Smooth muscle cell (in vitro differentiated cells): ENCODE measurements around the gene WDR59. TPM values are rescaled to one million over a fixed set of nuclear protein-coding genes. Genes with fewer than 3 reads are reported as not detected.

Experiments used
- DNase-seq: peaks from one replicate; lab custom pipeline; 2025; ENCODE audit not compliant: unreplicated experiment; lab: John Stamatoyannopoulos, UW
- H2AFZ ChIP-seq: fragments of 200-600 bp; sonication (generic); 2 replicates; pipeline ENCODE4 v1.6.0; 2016; ENCODE audit warnings: antibody characterized with exemption, low read depth, mild to moderate bottlenecking
- H3F3A ChIP-seq: fragments of 200-600 bp; sonication (generic); 2 replicates; pipeline ENCODE4 v1.6.0; 2017; ENCODE audit warnings: antibody characterized with exemption, low read depth
- H3K27ac ChIP-seq: fragments of 200-600 bp; sonication (generic); 2 replicates; pipeline ENCODE4 v1.5.1; 2016; ENCODE audit warnings: low read depth, mild to moderate bottlenecking
- H3K27me3 ChIP-seq: fragments of 200-600 bp; sonication (generic); 2 replicates; pipeline ENCODE4 v1.6.1; 2016; ENCODE audit warnings: low read depth, mild to moderate bottlenecking
- H3K36me3 ChIP-seq: fragments of 200-600 bp; sonication (generic); 2 replicates; pipeline ENCODE4 v1.5.1; 2016; ENCODE audit warnings: low read depth
- H3K4me1 ChIP-seq: fragments of 200-600 bp; sonication (generic); 2 replicates; pipeline ENCODE4 v1.5.1; 2016; ENCODE audit warnings: low read depth
- H3K4me2 ChIP-seq: fragments of 200-600 bp; sonication (generic); 2 replicates; pipeline ENCODE4 v1.6.0; 2016; ENCODE audit warnings: mild to moderate bottlenecking
- H3K4me3 ChIP-seq: fragments of 200-600 bp; sonication (generic); 2 replicates; pipeline ENCODE4 v1.5.1; 2016; ENCODE audit warnings: mild to moderate bottlenecking
- H3K79me2 ChIP-seq: fragments of 200-600 bp; sonication (generic); 2 replicates; pipeline ENCODE4 v1.6.0; 2016; ENCODE audit warnings: low read depth, mild to moderate bottlenecking
- H3K9ac ChIP-seq: fragments of 200-600 bp; sonication (generic); 2 replicates; pipeline ENCODE4 v1.6.0; 2016; ENCODE audit warnings: low read depth
- H3K9me3 ChIP-seq: fragments of 200-600 bp; sonication (generic); replicated peaks from 2 replicates; pipeline ENCODE4 v1.5.1; 2016; ENCODE audit warnings: low read depth
- H4K20me1 ChIP-seq: fragments of 200-600 bp; sonication (generic); 2 replicates; pipeline ENCODE4 v1.6.0; 2016; ENCODE audit warnings: low read depth
- WGBS: methylation state at CpG from one replicate; pipeline ENCODE4 v1.1.7; 2016; ENCODE audit warnings: low lambda C conversion rate; 5-methylcytosine and 5-hydroxymethylcytosine counted together
- polyA plus RNA-seq: library from polyadenylated mRNA; unstranded; fragments of >200 nt; fragmentation: Nextera tagmentation; extraction: Ambion mirVana; gene quantifications from 2 replicates; pipeline ENCODE4 v1.2.1, GENCODE V29; 2016
- total RNA-seq: library from RNA; depleted of rRNA; stranded (reverse); fragments of >200 nt; gene quantifications from 2 replicates; pipeline ENCODE4 v1.2.3, GENCODE V29; 2014
- TF ChIP-seq, protein P1 (sequence below): fragments of 200-600 bp; sonication (generic); IDR thresholded peaks from 2 replicates; pipeline ENCODE4 v1.5.1; 2017; ENCODE audit warnings: borderline replicate concordance, mild to moderate bottlenecking, antibody characterized with exemption; ENCODE audit not compliant: insufficient read depth, poor library complexity, severe bottlenecking

The WDR59 gene
- total and polyA plus RNA-seq, 2 experiments from 2014 or later, result 14.3 to 19.2 TPM

GRCh38 chr16:74841904-74842303 is 143.0 kb downstream of the WDR59 start:
- TF ChIP-seq, protein P1, sequence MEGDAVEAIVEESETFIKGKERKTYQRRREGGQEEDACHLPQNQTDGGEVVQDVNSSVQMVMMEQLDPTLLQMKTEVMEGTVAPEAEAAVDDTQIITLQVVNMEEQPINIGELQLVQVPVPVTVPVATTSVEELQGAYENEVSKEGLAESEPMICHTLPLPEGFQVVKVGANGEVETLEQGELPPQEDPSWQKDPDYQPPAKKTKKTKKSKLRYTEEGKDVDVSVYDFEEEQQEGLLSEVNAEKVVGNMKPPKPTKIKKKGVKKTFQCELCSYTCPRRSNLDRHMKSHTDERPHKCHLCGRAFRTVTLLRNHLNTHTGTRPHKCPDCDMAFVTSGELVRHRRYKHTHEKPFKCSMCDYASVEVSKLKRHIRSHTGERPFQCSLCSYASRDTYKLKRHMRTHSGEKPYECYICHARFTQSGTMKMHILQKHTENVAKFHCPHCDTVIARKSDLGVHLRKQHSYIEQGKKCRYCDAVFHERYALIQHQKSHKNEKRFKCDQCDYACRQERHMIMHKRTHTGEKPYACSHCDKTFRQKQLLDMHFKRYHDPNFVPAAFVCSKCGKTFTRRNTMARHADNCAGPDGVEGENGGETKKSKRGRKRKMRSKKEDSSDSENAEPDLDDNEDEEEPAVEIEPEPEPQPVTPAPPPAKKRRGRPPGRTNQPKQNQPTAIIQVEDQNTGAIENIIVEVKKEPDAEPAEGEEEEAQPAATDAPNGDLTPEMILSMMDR, result no peak

GRCh38 chr16:74841469-74841868 is 143.5 kb downstream of the WDR59 start:
- no peaks in the 10 kb centered on the region for H3F3A ChIP-seq
- no peak overlapping the region for H3K4me2 ChIP-seq
- no peaks in the 10 kb centered on the region for H3K27me3 ChIP-seq
- no peak overlapping the region for H3K9ac ChIP-seq
- no peaks in the 10 kb centered on the region for H3K9me3 ChIP-seq
- WGBS, result 84% methylated on average over 2 of the region's 2 CpGs
- TF ChIP-seq, protein P1, result no peak
- peaks cover 6% of the 10 kb centered on the region for H3K4me1 ChIP-seq
- no peak overlapping the region for H2AFZ ChIP-seq
- no peak for DNase-seq
- no peak overlapping the region for H3K4me3 ChIP-seq
- H3K27ac ChIP-seq, result no peak overlapping the region
- no peaks in the 10 kb centered on the region for H3K79me2 ChIP-seq
- no peaks in the 10 kb centered on the region for H3K36me3 ChIP-seq
- H4K20me1 ChIP-seq, result no peaks in the 10 kb centered on the region

More at GRCh38 chr16:74841904-74842303, 143.0 kb downstream of the WDR59 start:
- WGBS, result 89% methylated on average over 3 of the region's 3 CpGs
- Histone ChIP-seq H3K36me3 (no peaks in the 10 kb centered on the region), H3F3A (no peaks in the 10 kb centered on the region), H3K4me2 (no peak overlapping the region), H3K4me3 (no peak overlapping the region), H4K20me1 (no peaks in the 10 kb centered on the region), H3K9ac (no peak overlapping the region), H3K27ac (no peak overlapping the region), H3K27me3 (no peaks in the 10 kb centered on the region), H3K4me1 (peaks cover 6% of the 10 kb centered on the region), H3K9me3 (no peaks in the 10 kb centered on the region), H2AFZ (no peak overlapping the region), H3K79me2 (no peaks in the 10 kb centered on the region)
- DNase-seq, result no peak

GRCh38 chr16:74837056-74837455 is 147.9 kb downstream of the WDR59 start:
- H3K9me3 ChIP-seq, result no peaks in the 10 kb centered on the region
- no peak overlapping the region for H3K4me3 ChIP-seq
- 87% methylated on average over 4 of the region's 4 CpGs for WGBS
- no peak overlapping the region for H3K4me2 ChIP-seq
- TF ChIP-seq, protein P1, result no peak
- H4K20me1 ChIP-seq, result no peaks in the 10 kb centered on the region
- DNase-seq, result no peak
- H3K9ac ChIP-seq, result no peak overlapping the region
- peaks cover 6% of the 10 kb centered on the region for H3K4me1 ChIP-seq
- no peak overlapping the region for H3K27ac ChIP-seq
- H3K79me2 ChIP-seq, result no peaks in the 10 kb centered on the region
- no peaks in the 10 kb centered on the region for H3K36me3 ChIP-seq
- no peaks in the 10 kb centered on the region for H3K27me3 ChIP-seq
- no peak overlapping the region for H2AFZ ChIP-seq
- no peaks in the 10 kb centered on the region for H3F3A ChIP-seq

- no peaks in the 10 kb centered on the region for H3F3A ChIP-seq
- no peak overlapping the region for H2AFZ ChIP-seq
- H3K9me3 ChIP-seq, result no peaks in the 10 kb centered on the region
- H3K9ac ChIP-seq, result no peak overlapping the region
- no peaks in the 10 kb centered on the region for H3K36me3 ChIP-seq
- no peaks in the 10 kb centered on the region for H3K79me2 ChIP-seq
- H3K27me3 ChIP-seq, result no peaks in the 10 kb centered on the region
- H3K4me2 ChIP-seq, result no peak overlapping the region
- WGBS, result 92% methylated on average over 8 of the region's 8 CpGs
- no peak for DNase-seq
- H4K20me1 ChIP-seq, result no peaks in the 10 kb centered on the region
- H3K27ac ChIP-seq, result no peak overlapping the region
- TF ChIP-seq, protein P1, result no peak
- peaks cover 6% of the 10 kb centered on the region for H3K4me1 ChIP-seq
- H3K4me3 ChIP-seq, result no peak overlapping the region
These were observed 148.7 kb downstream of the WDR59 start for GRCh38 chr16:74836111-74836671.
